Kidney (tissue), 22 donors: Measurements from ENCODE around the gene AFTPH. TPM values are rescaled to one million over a fixed set of nuclear protein-coding genes. Genes with fewer than 3 reads are reported as not detected.
A peak's percentile ranks its signal among the peaks of the same experiment; 100 is the strongest.

Experiments
- DNase-seq, 5 donors: peaks; one replicate each; pipeline ENCODE4 v3.0.0-alpha.2; 2013 to 2020
- FAIRE-seq: peaks from 2 replicates; lab custom pipeline; 2012; peaks lifted over from hg19 to GRCh38; lab: Jason Lieb, UNC
- H3K27ac ChIP-seq, 2 donors: one replicate each; pipeline ENCODE4 v1.7.0; 2013; ENCODE audit warnings: low read depth in 2 of 2, low read length in 2 of 2, inconsistent platforms in 1 of 2
- H3K27me3 ChIP-seq: one replicate; pipeline ENCODE4 v1.7.1; 2013; ENCODE audit warnings: low read length, inconsistent platforms; ENCODE audit not compliant: control insufficient read depth, insufficient read depth
- H3K36me3 ChIP-seq, 3 donors: one replicate each; pipeline versions ENCODE4 v1.7.0 to v1.7.1; 2013; ENCODE audit warnings: low read length in 3 of 3, control low read depth in 1 of 3, inconsistent platforms in 1 of 3; ENCODE audit not compliant: insufficient read depth in 3 of 3, control insufficient read depth in 2 of 3
- H3K4me1 ChIP-seq, 3 donors: one replicate each; pipeline versions ENCODE4 v1.7.0 to v1.7.1; 2013; ENCODE audit warnings: low read length in 3 of 3, inconsistent platforms in 1 of 3, low read depth in 1 of 3; ENCODE audit not compliant: control insufficient read depth in 2 of 3, insufficient read depth in 2 of 3
- H3K4me3 ChIP-seq, 3 donors: one replicate each; pipeline versions ENCODE4 v1.7.0 to v1.8.1; 2013; ENCODE audit warnings: low read length in 3 of 3, control low read depth in 1 of 3, inconsistent platforms in 1 of 3
- H3K9ac ChIP-seq, 3 donors: one replicate each; pipeline versions ENCODE4 v1.7.0 to v1.7.1; 2013; ENCODE audit warnings: low read length in 3 of 3, control low read depth in 1 of 3, inconsistent platforms in 1 of 3
- H3K9me3 ChIP-seq, 3 donors: one replicate each; pipeline versions ENCODE4 v1.7.0 to v1.7.1; 2013; ENCODE audit warnings: low read length in 3 of 3, control low read depth in 1 of 3, inconsistent platforms in 1 of 3; ENCODE audit not compliant: control insufficient read depth in 2 of 3, insufficient read depth in 1 of 3
- CTCF ChIP-seq: IDR thresholded peaks from 3 replicates; pipeline ENCODE4 v1.5.1; 2012; ENCODE audit warnings: mild to moderate bottlenecking, moderate library complexity, borderline replicate concordance; ENCODE audit not compliant: insufficient read depth; ENCODE audit errors: extremely low read depth
- intact Hi-C: fragments of 100-400 bp; cut with DNase I; formaldehyde crosslinking; loops from one replicate; pipeline ENCODE4 v1.11.1; 2022
- long read RNA-seq, 10 donors: library from polyadenylated mRNA in 1 of 10; unstranded in 1 of 10; transcript quantifications; one replicate each; pipeline ENCODE4 v2.0.0 and lab custom pipeline, GENCODE V29; 2021 to 2026
- polyA plus RNA-seq: library from polyadenylated mRNA; stranded (reverse); fragments of 350-450 nt; fragmentation: Illumina TruSeq; extraction: RNeasy Lipid Tissue Mini Kit (QIAGEN cat#74804); gene quantifications from one replicate; pipeline ENCODE4 v1.2.3, GENCODE V29; 2014; ENCODE audit warnings: low read depth, low replicate concordance; ENCODE audit not compliant: insufficient read depth
- total RNA-seq: library from RNA; stranded (reverse); fragmentation: NEBNext Ultra II Directional; extraction: Animal tissue kit (Norgen Biotek cat#: 25700); gene quantifications from one replicate; pipeline ENCODE4 v1.2.1, GENCODE V29; 2021
- donor health status: control.
- donor health status: control.
- donor health status: control.
- donor health status: control.
- donor health status: control.
- donor health status: DM: yes; HTN: yes; CAD: no.
- donor health status: Normal renal cell carcinoma (clear cell type).

AFTPH gene
- total RNA-seq (41.2 TPM), polyA plus RNA-seq (44.6 TPM)
- long read RNA-seq, donor 1, full-length matches to known transcripts, result 4 of 4 reads
- long read RNA-seq, donor 1, partial matches to known transcripts, result 0 of 4 reads
- long read RNA-seq, donor 1, other reads (novel, unspliced or antisense), result 0 of 4 reads
- long read RNA-seq, donor 2, full-length matches to known transcripts, result 5 of 13 reads
- long read RNA-seq, donor 2, partial matches to known transcripts, result 8 of 13 reads
- long read RNA-seq, donor 2, other reads (novel, unspliced or antisense), result 0 of 13 reads
- long read RNA-seq, donor 3, full-length matches to known transcripts, result 5 of 10 reads
- long read RNA-seq, donor 3, partial matches to known transcripts, result 5 of 10 reads
- long read RNA-seq, donor 3, other reads (novel, unspliced or antisense), result 0 of 10 reads
- long read RNA-seq, donor 4, full-length matches to known transcripts, result 6 of 6 reads
- long read RNA-seq, donor 4, partial matches to known transcripts, result 0 of 6 reads
- long read RNA-seq, donor 4, other reads (novel, unspliced or antisense), result 0 of 6 reads
- long read RNA-seq, donor 5, result 0 reads
- long read RNA-seq, donor 6, full-length matches to known transcripts, result 5 of 10 reads
- long read RNA-seq, donor 6, partial matches to known transcripts, result 5 of 10 reads
- long read RNA-seq, donor 6, other reads (novel, unspliced or antisense), result 0 of 10 reads
- long read RNA-seq, donor 7, full-length matches to known transcripts, result 26 of 43 reads
- long read RNA-seq, donor 7, partial matches to known transcripts, result 2 of 43 reads
- long read RNA-seq, donor 7, other reads (novel, unspliced or antisense), result 15 of 43 reads
- long read RNA-seq, donor 8, full-length matches to known transcripts, result 2 of 2 reads
- long read RNA-seq, donor 8, partial matches to known transcripts, result 0 of 2 reads
- long read RNA-seq, donor 8, other reads (novel, unspliced or antisense), result 0 of 2 reads
- long read RNA-seq, donor 9, full-length matches to known transcripts, result 2 of 2 reads
- long read RNA-seq, donor 9, partial matches to known transcripts, result 0 of 2 reads
- long read RNA-seq, donor 9, other reads (novel, unspliced or antisense), result 0 of 2 reads
- long read RNA-seq, donor 10, full-length matches to known transcripts, result 3 of 9 reads
- long read RNA-seq, donor 10, partial matches to known transcripts, result 6 of 9 reads
- long read RNA-seq, donor 10, other reads (novel, unspliced or antisense), result 0 of 9 reads

- no peaks in the 10 kb centered on the region for H3K36me3 ChIP-seq
- peak within 1 kb of the TSS; percentile 81 to 97 (median 97) for H3K4me3 ChIP-seq
- no peaks in the 10 kb centered on the region for H3K9me3 ChIP-seq
- peaks cover 0 to 2% (median 0%) of the 10 kb centered on the region in 3 donors for H3K4me1 ChIP-seq
- peak within 1 kb of the TSS; percentile 96 for H3K27ac ChIP-seq
- FAIRE-seq (peak; percentile 51), DNase-seq (peak; percentile 99 to 100 (median 100))
- TF ChIP-seq CTCF, result no peak
- intact Hi-C loops, result no loop called here
- peak within 1 kb of the TSS; percentile 75 to 94 (median 93) for H3K9ac ChIP-seq
- H3K27me3 ChIP-seq, result no peaks in the 10 kb centered on the region
Observed at GRCh38 chr2:64523666-64524603, at the start of gene AFTPH. Gene AFTPH, plus strand, starts transcription at chr2:64524328. Its CDS starts 27,147 bp downstream, at chr2:64551475.

GRCh38 chr2:64474636-64475035 lies 49.5 kb upstream of the AFTPH start:
- no peak for TF ChIP-seq CTCF
- FAIRE-seq, result no peak
- H3K4me3 ChIP-seq, result no peak overlapping the region
- DNase-seq, result no peak
- no peaks in the 10 kb centered on the region for H3K4me1 ChIP-seq
- no peaks in the 10 kb centered on the region for H3K27me3 ChIP-seq
- H3K27ac ChIP-seq, result no peak overlapping the region
- intact Hi-C loops, result no loop called here
- H3K9me3 ChIP-seq, result no peaks in the 10 kb centered on the region
- no peaks in the 10 kb centered on the region for H3K36me3 ChIP-seq
- no peak overlapping the region for H3K9ac ChIP-seq

GRCh38 chr2:64477037-64477436 lies 47.1 kb upstream of the AFTPH start:
- Histone ChIP-seq H3K27me3 (no peaks in the 10 kb centered on the region), H3K4me1 (no peaks in the 10 kb centered on the region), H3K27ac (no peak overlapping the region), H3K36me3 (no peaks in the 10 kb centered on the region), H3K4me3 (no peak overlapping the region), H3K9ac (no peak overlapping the region), H3K9me3 (no peaks in the 10 kb centered on the region)
- FAIRE-seq (no peak), DNase-seq (no peak)
- intact Hi-C loops, result no loop called here
- TF ChIP-seq CTCF, result no peak
